HepG2 (cell line): ENCODE measurements around the gene MEGF6. TPM values are rescaled to one million over a fixed set of nuclear protein-coding genes. Genes with fewer than 3 reads are reported as not detected.
A peak's percentile ranks its signal among the peaks of the same experiment; 100 is the strongest.

Source experiments
- BCL3 ChIP-seq: sonication (generic); formaldehyde crosslinking; IDR thresholded peaks from 2 replicates; pipeline ENCODE4 v1.5.1; 2020; ENCODE audit warnings: mild to moderate bottlenecking, missing genetic modification reagents, moderate library complexity
- CBX2 ChIP-seq, 2 experiments: fragments of 200-600 bp in 1 of 2; sonication (generic); formaldehyde crosslinking in 1 of 2; IDR thresholded peaks; 2 replicates each; pipeline versions ENCODE4 v1.7.0 to v1.8.1; 2018 to 2022; ENCODE audit warnings: low read depth in 2 of 2, low read length in 1 of 2, mild to moderate bottlenecking in 1 of 2, missing genetic modification reagents in 1 of 2
- CERS6 ChIP-seq: sonication (generic); formaldehyde crosslinking; IDR thresholded peaks from 2 replicates; pipeline ENCODE4 v1.5.0; 2020; ENCODE audit warnings: missing genetic modification reagents
- FLYWCH1 ChIP-seq: sonication (generic); formaldehyde crosslinking; IDR thresholded peaks from 2 replicates; pipeline ENCODE4 v1.8.1; 2023; ENCODE audit warnings: mild to moderate bottlenecking, missing genetic modification reagents
- GTF3A ChIP-seq: sonication (generic); formaldehyde crosslinking; conservative IDR thresholded peaks from 2 replicates; pipeline ENCODE4 v1.4.0; 2020; ENCODE audit warnings: mild to moderate bottlenecking, missing genetic modification reagents
- GZF1 ChIP-seq: sonication (generic); formaldehyde crosslinking; IDR thresholded peaks from 2 replicates; pipeline ENCODE4 v1.5.1; 2020; ENCODE audit warnings: mild to moderate bottlenecking, missing genetic modification reagents
- HNF1B ChIP-seq: sonication (generic); formaldehyde crosslinking; IDR thresholded peaks from 2 replicates; pipeline ENCODE4 v1.5.1; 2020; ENCODE audit warnings: mild to moderate bottlenecking, moderate library complexity, missing genetic modification reagents
- HOXA9 ChIP-seq: sonication (generic); formaldehyde crosslinking; IDR thresholded peaks from 2 replicates; pipeline ENCODE4 v1.8.1; 2022; ENCODE audit warnings: missing genetic modification reagents, mild to moderate bottlenecking, moderate library complexity, borderline replicate concordance
- JDP2 ChIP-seq: sonication (generic); formaldehyde crosslinking; IDR thresholded peaks from 2 replicates; pipeline ENCODE4 v1.8.1; 2022; ENCODE audit warnings: missing genetic modification reagents, borderline replicate concordance
- MIER2 ChIP-seq: IDR thresholded peaks from 2 replicates; pipeline ENCODE4 v1.6.1; 2016; ENCODE audit warnings: missing biosample characterization, missing genetic modification reagents
- MLX ChIP-seq: IDR thresholded peaks from 2 replicates; pipeline ENCODE4 v1.6.1; 2016
- PHB2 ChIP-seq: fragments of 450-650 bp; IDR thresholded peaks from 2 replicates; pipeline ENCODE4 v1.6.1; 2018; ENCODE audit not compliant: partially characterized antibody
- SNAPC4 ChIP-seq: sonication (generic); formaldehyde crosslinking; IDR thresholded peaks from 2 replicates; pipeline ENCODE4 v1.4.0; 2020; ENCODE audit warnings: mild to moderate bottlenecking, missing genetic modification reagents
- ZNF34 ChIP-seq: sonication (generic); formaldehyde crosslinking; IDR thresholded peaks from 2 replicates; pipeline ENCODE4 v1.4.0; 2020; ENCODE audit warnings: mild to moderate bottlenecking, missing genetic modification reagents, borderline replicate concordance
- ZNF550 ChIP-seq: sonication (generic); formaldehyde crosslinking; IDR thresholded peaks from 2 replicates; pipeline ENCODE4 v1.4.0; 2020; ENCODE audit warnings: mild to moderate bottlenecking, missing genetic modification reagents, borderline replicate concordance
- ZNF552 ChIP-seq: sonication (generic); formaldehyde crosslinking; IDR thresholded peaks from 2 replicates; pipeline ENCODE4 v1.9.0; 2022; ENCODE audit warnings: missing genetic modification reagents, mild to moderate bottlenecking, borderline replicate concordance
- ZNF563 ChIP-seq: sonication (generic); formaldehyde crosslinking; IDR thresholded peaks from 2 replicates; pipeline ENCODE4 v1.8.0; 2022; ENCODE audit warnings: mild to moderate bottlenecking, moderate library complexity, missing genetic modification reagents
- ZNF703 ChIP-seq: sonication (generic); formaldehyde crosslinking; IDR thresholded peaks from 2 replicates; pipeline ENCODE4 v1.5.1; 2020; ENCODE audit warnings: missing genetic modification reagents, mild to moderate bottlenecking, moderate library complexity, borderline replicate concordance
- ZNF790 ChIP-seq: sonication (generic); formaldehyde crosslinking; IDR thresholded peaks from 2 replicates; pipeline ENCODE4 v1.8.0; 2022; ENCODE audit warnings: missing genetic modification reagents, mild to moderate bottlenecking, borderline replicate concordance
- polyA plus RNA-seq, 8 experiments: library from polyadenylated mRNA; depleted of rRNA in 3 of 8; stranded (reverse) in 7 of 8; unstranded in 1 of 8; fragments of >200 nt; fragmentation: Illumina TruSeq in 4 of 8; extraction: Trizol in 4 of 8; gene quantifications; 2 replicates each; pipeline versions ENCODE4 v1.2.1 to v1.2.3, GENCODE V29; 2011 to 2016; ENCODE audit warnings: low read depth in 4 of 8, missing spikeins in 1 of 8, mixed read lengths in 1 of 8; ENCODE audit not compliant: insufficient read depth in 1 of 8
- total RNA-seq, 5 experiments: library from RNA; depleted of rRNA; stranded (reverse); fragments of >200 nt; fragmentation: Illumina TruSeq; extraction: Trizol; gene quantifications; 2 replicates each; pipeline ENCODE4 v1.2.3, GENCODE V29; 2016; ENCODE audit warnings: low read depth in 1 of 5

Gene MEGF6
- total and polyA plus RNA-seq, 2 of the 13 experiments (the other 11 are each of a cell fraction or from before 2014, with no cell fraction given) = 1.9 TPM

GRCh38 chr1:3625151-3625907, 14.0 kb upstream of the MEGF6 start (continued):
- TF ChIP-seq PHB2 (no peak), CERS6 (CRISPR knock-in tag) (no peak), MLX (CRISPR knock-in tag) (no peak), ZNF790 (CRISPR knock-in tag) (no peak), HNF1B (CRISPR knock-in tag) (peak; percentile 43; the same call in 1 of the 2 replicates), BCL3 (CRISPR knock-in tag) (peak; percentile 74), GTF3A (no peak), ZNF703 (no peak), CBX2 (IDR thresholded peaks at IDR 0.05; ENCODE audit: low read depth, low read length) (no peak), CBX2 (CRISPR knock-in tag; IDR thresholded peaks at IDR 0.05; ENCODE audit: low read depth) (no peak), SNAPC4 (CRISPR knock-in tag) (no peak; the same call in 1 of the 2 replicates), GZF1 (CRISPR knock-in tag) (peak; percentile 97), FLYWCH1 (CRISPR knock-in tag) (no peak), HOXA9 (CRISPR knock-in tag) (no peak), MIER2 (no peak), ZNF34 (CRISPR knock-in tag) (no peak), ZNF550 (CRISPR knock-in tag) (no peak), ZNF552 (CRISPR knock-in tag) (no peak), ZNF563 (CRISPR knock-in tag) (0 out of 2 replicates have a peak, but pooled peaks have one; percentile 45), JDP2 (CRISPR knock-in tag) (no peak)
